ENCODE data around the gene UBR3. TPM values are rescaled to one million over a fixed set of nuclear protein-coding genes. Genes with fewer than 3 reads are reported as not detected.

The UBR3 gene, protein sequence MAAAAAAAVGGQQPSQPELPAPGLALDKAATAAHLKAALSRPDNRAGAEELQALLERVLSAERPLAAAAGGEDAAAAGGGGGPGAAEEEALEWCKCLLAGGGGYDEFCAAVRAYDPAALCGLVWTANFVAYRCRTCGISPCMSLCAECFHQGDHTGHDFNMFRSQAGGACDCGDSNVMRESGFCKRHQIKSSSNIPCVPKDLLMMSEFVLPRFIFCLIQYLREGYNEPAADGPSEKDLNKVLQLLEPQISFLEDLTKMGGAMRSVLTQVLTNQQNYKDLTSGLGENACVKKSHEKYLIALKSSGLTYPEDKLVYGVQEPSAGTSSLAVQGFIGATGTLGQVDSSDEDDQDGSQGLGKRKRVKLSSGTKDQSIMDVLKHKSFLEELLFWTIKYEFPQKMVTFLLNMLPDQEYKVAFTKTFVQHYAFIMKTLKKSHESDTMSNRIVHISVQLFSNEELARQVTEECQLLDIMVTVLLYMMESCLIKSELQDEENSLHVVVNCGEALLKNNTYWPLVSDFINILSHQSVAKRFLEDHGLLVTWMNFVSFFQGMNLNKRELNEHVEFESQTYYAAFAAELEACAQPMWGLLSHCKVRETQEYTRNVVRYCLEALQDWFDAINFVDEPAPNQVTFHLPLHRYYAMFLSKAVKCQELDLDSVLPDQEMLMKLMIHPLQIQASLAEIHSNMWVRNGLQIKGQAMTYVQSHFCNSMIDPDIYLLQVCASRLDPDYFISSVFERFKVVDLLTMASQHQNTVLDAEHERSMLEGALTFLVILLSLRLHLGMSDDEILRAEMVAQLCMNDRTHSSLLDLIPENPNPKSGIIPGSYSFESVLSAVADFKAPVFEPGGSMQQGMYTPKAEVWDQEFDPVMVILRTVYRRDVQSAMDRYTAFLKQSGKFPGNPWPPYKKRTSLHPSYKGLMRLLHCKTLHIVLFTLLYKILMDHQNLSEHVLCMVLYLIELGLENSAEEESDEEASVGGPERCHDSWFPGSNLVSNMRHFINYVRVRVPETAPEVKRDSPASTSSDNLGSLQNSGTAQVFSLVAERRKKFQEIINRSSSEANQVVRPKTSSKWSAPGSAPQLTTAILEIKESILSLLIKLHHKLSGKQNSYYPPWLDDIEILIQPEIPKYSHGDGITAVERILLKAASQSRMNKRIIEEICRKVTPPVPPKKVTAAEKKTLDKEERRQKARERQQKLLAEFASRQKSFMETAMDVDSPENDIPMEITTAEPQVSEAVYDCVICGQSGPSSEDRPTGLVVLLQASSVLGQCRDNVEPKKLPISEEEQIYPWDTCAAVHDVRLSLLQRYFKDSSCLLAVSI (N-terminal part only)
- 10 to 100 TPM; 26.3 to 31.0 TPM for total RNA-seq

GRCh38 chr2:169827272-169828140 lies at the start of gene UBR3:
Gene UBR3 (plus strand): TSS chr2:169827454. CDS start chr2:169827508, 54 bp downstream.

GRCh38 chr2:169798718-169799592 lies 28.3 kb upstream of the UBR3 start, which contains the start of gene SSB:
Gene SSB (plus strand): TSS chr2:169798871. CDS start chr2:169800961, 2,090 bp downstream.

GRCh38 chr2:169824373-169825333 lies 2.6 kb upstream of the UBR3 start, which contains the start of gene METTL5:
Gene METTL5 (minus strand): TSS chr2:169824905. CDS start chr2:169824597, 308 bp downstream.

Small RNA genes lying within 50 kb of the gene (small RNA-seq; reads per million reads assigned to genes)
- gene RNU6-1006P, result 0 reads per million in 2 donors

Other genes starting within 250 kb of the UBR3 start
- 10 to 100 TPM; 16.2 to 16.3 TPM for gene PPIG, start 243.1 kb upstream of the UBR3 start, total RNA-seq
- not detected for gene CFAP210, start 133.0 kb upstream of the UBR3 start, total RNA-seq
- 1 to 10 TPM; 2.7 to 2.8 TPM for gene PHOSPHO2, start 133.0 kb upstream of the UBR3 start, total RNA-seq
- 1 to 10 TPM in 1 of 2 donors, under 1 TPM in 1; 0.69 to 4.0 TPM for gene KLHL23, start 93.6 kb upstream of the UBR3 start, total RNA-seq
- gene SSB, start 28.6 kb upstream of the UBR3 start, total RNA-seq, result 10 to 100 TPM; 74.7 to 84.6 TPM
- 10 to 100 TPM; 40.3 to 45.6 TPM for gene METTL5, start 2.5 kb upstream of the UBR3 start, total RNA-seq